Neural progenitor cell (in vitro differentiated cells): Measurements from ENCODE around the gene PDE11A. TPM values are rescaled to one million over a fixed set of nuclear protein-coding genes. Genes with fewer than 3 reads are reported as not detected.
A peak's percentile ranks its signal among the peaks of the same experiment; 100 is the strongest.

Source experiments
- DNase-seq: peaks from one replicate; pipeline ENCODE4 v3.0.0-alpha.2; 2016; ENCODE audit warnings: low spot score
- H2AFZ ChIP-seq: fragments of 200-600 bp; sonication (generic); replicated peaks from 2 replicates; pipeline ENCODE4 v1.6.1; 2016; ENCODE audit warnings: antibody characterized with exemption
- H3F3A ChIP-seq: fragments of 200-600 bp; sonication (generic); 2 replicates; pipeline ENCODE4 v1.6.1; 2016; ENCODE audit warnings: antibody characterized with exemption, low read depth
- H3K27ac ChIP-seq: fragments of 200-600 bp; sonication (generic); 2 replicates; pipeline ENCODE4 v1.5.1; 2016; ENCODE audit warnings: mild to moderate bottlenecking
- H3K27me3 ChIP-seq: fragments of 200-600 bp; sonication (generic); 2 replicates; pipeline ENCODE4 v1.6.1; 2016; ENCODE audit warnings: mild to moderate bottlenecking, moderate library complexity
- H3K36me3 ChIP-seq: fragments of 200-600 bp; sonication (generic); 2 replicates; pipeline ENCODE4 v1.5.1; 2016
- H3K4me1 ChIP-seq: fragments of 200-600 bp; sonication (generic); 2 replicates; pipeline ENCODE4 v1.6.1; 2016; ENCODE audit warnings: mixed run types
- H3K4me2 ChIP-seq: fragments of 200-600 bp; sonication (generic); 2 replicates; pipeline ENCODE4 v1.6.1; 2016
- H3K4me3 ChIP-seq: fragments of 200-600 bp; sonication (generic); 2 replicates; pipeline ENCODE4 v1.5.1; 2016
- H3K79me2 ChIP-seq: fragments of 200-600 bp; sonication (generic); 2 replicates; pipeline ENCODE4 v1.6.1; 2016; ENCODE audit warnings: low read depth
- H3K9ac ChIP-seq: fragments of 200-600 bp; sonication (generic); 2 replicates; pipeline ENCODE4 v1.6.1; 2016
- H3K9me3 ChIP-seq: fragments of 200-600 bp; sonication (generic); 2 replicates; pipeline ENCODE4 v1.5.1; 2016; ENCODE audit warnings: low read depth
- H4K20me1 ChIP-seq: fragments of 200-600 bp; sonication (generic); 2 replicates; pipeline ENCODE4 v1.6.1; 2016; ENCODE audit warnings: low read depth
- H3K27ac Mint-ChIP-seq: 3 replicates; pipeline ENCODE4 v1.8.0; 2021; ENCODE audit warnings: mixed read lengths
- H3K27me3 Mint-ChIP-seq: 2 replicates; pipeline ENCODE4 v1.8.0; 2022; ENCODE audit warnings: low read depth, mild to moderate bottlenecking, inconsistent platforms, moderate library complexity, mixed read lengths; ENCODE audit not compliant: insufficient read depth
- H3K36me3 Mint-ChIP-seq: 3 replicates; pipeline ENCODE4 v1.8.0; 2021; ENCODE audit warnings: mixed read lengths
- H3K4me1 Mint-ChIP-seq: 3 replicates; pipeline ENCODE4 v1.8.0; 2021; ENCODE audit warnings: mixed read lengths
- H3K4me3 Mint-ChIP-seq: 3 replicates; pipeline ENCODE4 v1.8.0; 2021; ENCODE audit warnings: mild to moderate bottlenecking, moderate library complexity, mixed read lengths
- H3K9me3 Mint-ChIP-seq: 3 replicates; pipeline ENCODE4 v1.8.0; 2020; ENCODE audit warnings: mixed read lengths
- EZH2 ChIP-seq: fragments of 200-600 bp; sonication (generic); IDR thresholded peaks from 2 replicates; pipeline ENCODE4 v1.6.1; 2017; ENCODE audit warnings: antibody characterized with exemption, mild to moderate bottlenecking, moderate library complexity
- EZH2phosphoT487 ChIP-seq: fragments of 200-600 bp; sonication (generic); IDR thresholded peaks from 2 replicates; pipeline ENCODE4 v1.6.1; 2017; ENCODE audit warnings: antibody characterized with exemption
- total RNA-seq: library from RNA; depleted of rRNA; stranded (reverse); fragments of >200 nt; gene quantifications from 2 replicates; pipeline ENCODE4 v1.2.3, GENCODE V29; 2015; ENCODE audit warnings: low replicate concordance
- TF ChIP-seq, protein P1 (sequence below): fragments of 200-600 bp; sonication (generic); IDR thresholded peaks from 2 replicates; pipeline ENCODE4 v1.5.1; 2017; ENCODE audit warnings: antibody characterized with exemption, mild to moderate bottlenecking

PDE11A gene
- total RNA-seq, 1 donor from 2014 or later: 0.13 TPM

DNA sequence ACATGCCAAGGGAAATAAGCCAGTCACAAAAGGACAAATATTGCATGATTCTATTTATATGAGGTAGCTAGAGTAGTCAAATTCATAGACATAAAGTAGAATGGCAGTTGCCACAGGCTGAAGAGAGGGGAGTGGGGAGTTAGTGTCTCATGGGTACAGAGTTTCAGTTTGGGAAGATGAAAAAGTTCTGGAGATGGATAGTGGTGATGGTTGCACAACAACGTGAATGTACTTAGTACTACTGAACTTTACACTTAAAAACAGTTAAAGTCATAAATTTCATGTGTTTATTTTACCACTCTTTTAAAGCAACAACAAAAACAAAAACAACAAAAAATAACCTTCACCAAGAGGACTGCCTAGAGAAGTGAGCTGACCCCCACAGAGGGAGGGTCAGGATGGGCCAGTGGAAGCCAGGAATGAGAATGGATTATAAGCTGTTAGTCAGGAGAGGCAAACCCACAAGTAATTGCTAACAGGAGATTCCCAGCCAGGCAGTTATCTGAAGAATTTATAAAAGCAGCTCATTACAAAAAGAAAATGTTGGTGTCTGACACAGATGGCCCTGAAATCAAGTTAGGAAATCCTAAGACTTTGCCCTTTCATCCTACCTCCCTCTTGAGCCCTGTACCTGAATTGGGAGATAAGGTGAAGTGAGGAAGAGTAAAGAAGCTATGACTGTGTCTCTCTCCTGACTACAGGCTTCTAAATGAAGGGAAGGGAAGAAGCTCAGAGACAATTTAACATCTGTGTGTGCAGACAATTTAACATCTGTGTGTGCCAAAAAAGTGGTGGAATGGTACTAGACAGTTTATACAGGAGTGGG, 263.4 kb downstream of the PDE11A start:
- Mint-ChIP-seq H3K9me3 (peaks cover 15% of the 10 kb centered on the region), H3K36me3 (no peaks in the 10 kb centered on the region), H3K27ac (no peak overlapping the region), H3K4me1 (peaks cover 5% of the 10 kb centered on the region), H3K4me3 (no peak overlapping the region), H3K27me3 (no peaks in the 10 kb centered on the region)
- H3K9me3 ChIP-seq: no peaks in the 10 kb centered on the region
- H3K4me3 ChIP-seq: no peak overlapping the region
- H3F3A ChIP-seq: no peaks in the 10 kb centered on the region
- H3K27me3 ChIP-seq: no peaks in the 10 kb centered on the region
- no peak overlapping the region for H3K4me2 ChIP-seq
- H3K27ac ChIP-seq: no peak overlapping the region
- TF ChIP-seq EZH2phosphoT487 (no peak), EZH2 (no peak)
- TF ChIP-seq, protein P1, sequence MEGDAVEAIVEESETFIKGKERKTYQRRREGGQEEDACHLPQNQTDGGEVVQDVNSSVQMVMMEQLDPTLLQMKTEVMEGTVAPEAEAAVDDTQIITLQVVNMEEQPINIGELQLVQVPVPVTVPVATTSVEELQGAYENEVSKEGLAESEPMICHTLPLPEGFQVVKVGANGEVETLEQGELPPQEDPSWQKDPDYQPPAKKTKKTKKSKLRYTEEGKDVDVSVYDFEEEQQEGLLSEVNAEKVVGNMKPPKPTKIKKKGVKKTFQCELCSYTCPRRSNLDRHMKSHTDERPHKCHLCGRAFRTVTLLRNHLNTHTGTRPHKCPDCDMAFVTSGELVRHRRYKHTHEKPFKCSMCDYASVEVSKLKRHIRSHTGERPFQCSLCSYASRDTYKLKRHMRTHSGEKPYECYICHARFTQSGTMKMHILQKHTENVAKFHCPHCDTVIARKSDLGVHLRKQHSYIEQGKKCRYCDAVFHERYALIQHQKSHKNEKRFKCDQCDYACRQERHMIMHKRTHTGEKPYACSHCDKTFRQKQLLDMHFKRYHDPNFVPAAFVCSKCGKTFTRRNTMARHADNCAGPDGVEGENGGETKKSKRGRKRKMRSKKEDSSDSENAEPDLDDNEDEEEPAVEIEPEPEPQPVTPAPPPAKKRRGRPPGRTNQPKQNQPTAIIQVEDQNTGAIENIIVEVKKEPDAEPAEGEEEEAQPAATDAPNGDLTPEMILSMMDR: no peak
- no peaks in the 10 kb centered on the region for H3K4me1 ChIP-seq
- H2AFZ ChIP-seq: no peak overlapping the region
- no peaks in the 10 kb centered on the region for H4K20me1 ChIP-seq
- no peak for DNase-seq
- H3K79me2 ChIP-seq: no peaks in the 10 kb centered on the region
- H3K36me3 ChIP-seq: no peaks in the 10 kb centered on the region
- no peak overlapping the region for H3K9ac ChIP-seq

DNA sequence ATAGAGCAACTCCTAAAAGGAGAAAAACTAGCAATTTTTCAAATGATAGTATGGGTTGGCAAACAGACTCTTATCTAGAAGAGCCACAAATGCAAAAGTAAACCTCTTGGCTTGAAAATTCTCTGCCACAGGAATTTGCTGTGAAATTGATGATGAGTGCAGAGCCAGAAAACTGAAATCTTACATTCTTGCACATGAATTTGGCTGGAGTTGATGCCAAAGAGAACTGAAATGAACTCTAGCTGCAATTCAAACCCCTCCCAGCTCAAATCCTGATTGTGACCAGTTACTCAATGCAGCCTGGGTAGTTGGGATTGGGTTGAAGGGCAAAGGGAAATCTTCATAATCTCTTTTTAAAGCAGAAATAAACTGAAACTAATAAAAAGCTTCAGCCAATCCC, 266.6 kb downstream of the PDE11A start:
- Histone ChIP-seq H3K27ac (no peak overlapping the region), H3K4me2 (no peak overlapping the region), H3F3A (no peaks in the 10 kb centered on the region), H2AFZ (no peak overlapping the region), H3K36me3 (no peaks in the 10 kb centered on the region), H3K9me3 (no peaks in the 10 kb centered on the region), H3K4me3 (no peak overlapping the region), H3K27me3 (peaks cover 13% of the 10 kb centered on the region), H3K79me2 (no peaks in the 10 kb centered on the region), H3K4me1 (no peaks in the 10 kb centered on the region), H4K20me1 (no peaks in the 10 kb centered on the region), H3K9ac (no peak overlapping the region)
- Mint-ChIP-seq H3K27me3 (peaks cover 3% of the 10 kb centered on the region), H3K36me3 (no peaks in the 10 kb centered on the region), H3K27ac (no peak overlapping the region), H3K4me1 (peaks cover 5% of the 10 kb centered on the region), H3K4me3 (no peak overlapping the region), H3K9me3 (peaks cover 7% of the 10 kb centered on the region)
- no peak for DNase-seq
- TF ChIP-seq, protein P1: no peak
- TF ChIP-seq EZH2phosphoT487 (no peak), EZH2 (no peak)

GRCh38 chr2:177799531-177799930, 273.0 kb downstream of the PDE11A start:
- Mint-ChIP-seq H3K4me1 (peaks cover 12% of the 10 kb centered on the region), H3K36me3 (no peaks in the 10 kb centered on the region), H3K9me3 (peaks cover 2% of the 10 kb centered on the region), H3K4me3 (no peak overlapping the region), H3K27ac (no peak overlapping the region), H3K27me3 (peaks cover 3% of the 10 kb centered on the region)
- Histone ChIP-seq H3K27ac (no peak overlapping the region), H3K9me3 (no peaks in the 10 kb centered on the region), H3K9ac (no peak overlapping the region), H3F3A (no peaks in the 10 kb centered on the region), H2AFZ (no peak overlapping the region), H3K79me2 (no peaks in the 10 kb centered on the region), H4K20me1 (no peaks in the 10 kb centered on the region), H3K4me2 (no peak overlapping the region), H3K4me3 (no peak overlapping the region), H3K4me1 (no peaks in the 10 kb centered on the region), H3K36me3 (no peaks in the 10 kb centered on the region), H3K27me3 (peaks cover 13% of the 10 kb centered on the region)
- no peak for TF ChIP-seq EZH2
- TF ChIP-seq, protein P1: peak; percentile 79
- DNase-seq: peak; percentile 63
